GM23338 (cell line): Measurements from ENCODE around the gene FLNA. TPM values are rescaled to one million over a fixed set of nuclear protein-coding genes. Genes with fewer than 3 reads are reported as not detected.

ENCODE experiments used
- ATAC-seq: fragments of 200-7000 bp; cut with Tn5 transposase; 3 replicates; pipeline ENCODE4 v1.9.1; 2020
- DNase-seq: peaks from one replicate; pipeline ENCODE4 v3.0.0-alpha.2; 2015; ENCODE audit warnings: low spot score
- H2AFZ ChIP-seq: fragments of 200-600 bp; sonication (generic); 2 replicates; pipeline ENCODE4 v1.8.0; 2016; ENCODE audit warnings: antibody characterized with exemption, mild to moderate bottlenecking, moderate library complexity
- H3F3A ChIP-seq: fragments of 200-600 bp; sonication (generic); replicated peaks from 2 replicates; pipeline ENCODE4 v1.8.0; 2017; ENCODE audit warnings: antibody characterized with exemption, mixed run types, low read depth
- H3K27ac ChIP-seq: fragments of 200-600 bp; sonication (generic); 2 replicates; pipeline ENCODE4 v1.6.1; 2016; ENCODE audit warnings: low read depth
- H3K27me3 ChIP-seq: fragments of 200-600 bp; sonication (generic); 2 replicates; pipeline ENCODE4 v1.8.0; 2016; ENCODE audit warnings: mild to moderate bottlenecking, mixed run types, moderate library complexity; ENCODE audit not compliant: insufficient read depth
- H3K36me3 ChIP-seq: fragments of 200-600 bp; sonication (generic); 2 replicates; pipeline ENCODE4 v1.8.0; 2016; ENCODE audit warnings: mild to moderate bottlenecking; ENCODE audit not compliant: insufficient read depth
- H3K4me1 ChIP-seq: fragments of 200-600 bp; sonication (generic); 2 replicates; pipeline ENCODE4 v1.8.0; 2016; ENCODE audit warnings: mild to moderate bottlenecking, moderate library complexity; ENCODE audit not compliant: insufficient read depth
- H3K4me2 ChIP-seq: fragments of 200-600 bp; sonication (generic); 2 replicates; pipeline ENCODE4 v1.7.1; 2017; ENCODE audit warnings: mixed run types
- H3K4me3 ChIP-seq: fragments of 200-600 bp; sonication (generic); 2 replicates; pipeline ENCODE4 v1.6.1; 2016; ENCODE audit warnings: mixed run types
- H3K79me2 ChIP-seq: fragments of 200-600 bp; sonication (generic); replicated peaks from 2 replicates; pipeline ENCODE4 v1.8.0; 2017; ENCODE audit warnings: mild to moderate bottlenecking; ENCODE audit not compliant: insufficient read depth
- H3K9me2 ChIP-seq: fragments of 200-600 bp; sonication (generic); 2 replicates; pipeline ENCODE4 v1.8.0; 2017; ENCODE audit not compliant: insufficient read depth
- H4K20me1 ChIP-seq: fragments of 200-600 bp; sonication (generic); replicated peaks from 2 replicates; pipeline ENCODE4 v1.8.0; 2017; ENCODE audit warnings: mild to moderate bottlenecking; ENCODE audit not compliant: insufficient read depth
- H3K27ac Mint-ChIP-seq: 2 replicates; pipeline ENCODE4 v1.8.0; 2020; ENCODE audit warnings: inconsistent platforms, mild to moderate bottlenecking, moderate library complexity, mixed read lengths
- H3K27me3 Mint-ChIP-seq: 3 replicates; pipeline ENCODE4 v1.8.0; 2022; ENCODE audit warnings: low read depth, mild to moderate bottlenecking, moderate library complexity, mixed read lengths, inconsistent platforms; ENCODE audit not compliant: insufficient read depth, poor library complexity
- H3K36me3 Mint-ChIP-seq: 3 replicates; pipeline ENCODE4 v1.8.0; 2021; ENCODE audit warnings: low read depth, mild to moderate bottlenecking, inconsistent platforms, moderate library complexity, mixed read lengths
- H3K4me1 Mint-ChIP-seq: 3 replicates; pipeline ENCODE4 v1.8.0; 2020; ENCODE audit warnings: mild to moderate bottlenecking, inconsistent platforms, mixed read lengths
- H3K4me3 Mint-ChIP-seq: 3 replicates; pipeline ENCODE4 v1.8.0; 2021; ENCODE audit warnings: moderate library complexity, mild to moderate bottlenecking, inconsistent platforms, mixed read lengths
- H3K9me3 Mint-ChIP-seq: 3 replicates; pipeline ENCODE4 v1.8.0; 2020; ENCODE audit warnings: moderate library complexity, mild to moderate bottlenecking, inconsistent platforms, mixed read lengths
- CREB1 ChIP-seq: fragments of 250-450 bp; sonication (Bioruptor Pico); IDR thresholded peaks from 2 replicates; pipeline ENCODE4 v1.5.0; 2020; ENCODE audit warnings: low read depth, mild to moderate bottlenecking, moderate library complexity
- EZH2 ChIP-seq: fragments of 200-600 bp; sonication (generic); IDR thresholded peaks from one replicate; pipeline ENCODE4 v1.8.0; 2017; ENCODE audit warnings: antibody characterized with exemption, mild to moderate bottlenecking, low read depth; ENCODE audit not compliant: unreplicated experiment
- EZH2phosphoT487 ChIP-seq: fragments of 200-600 bp; sonication (generic); IDR thresholded peaks from one replicate; pipeline ENCODE4 v1.8.1; 2018; ENCODE audit warnings: antibody characterized with exemption; ENCODE audit not compliant: unreplicated experiment
- JUNB ChIP-seq: IDR thresholded peaks from one replicate; pipeline ENCODE4 v1.6.1; 2016; ENCODE audit warnings: antibody characterized with exemption; ENCODE audit not compliant: unreplicated experiment
- NANOG ChIP-seq: IDR thresholded peaks from 2 replicates; pipeline ENCODE4 v1.6.1; 2016; ENCODE audit warnings: antibody characterized with exemption, borderline replicate concordance
- POLR2AphosphoS5 ChIP-seq: IDR thresholded peaks from 2 replicates; pipeline ENCODE4 v1.6.1; 2016; ENCODE audit warnings: antibody characterized with exemption, low read depth
- STAT1 ChIP-seq: IDR thresholded peaks from one replicate; pipeline ENCODE4 v1.6.1; 2016; ENCODE audit warnings: antibody characterized with exemption; ENCODE audit not compliant: unreplicated experiment
- ZNF114 ChIP-seq: fragments of 250-450 bp; sonication (Bioruptor Pico); IDR thresholded peaks from 2 replicates; pipeline ENCODE4 v1.5.0; 2020; ENCODE audit warnings: mild to moderate bottlenecking, moderate library complexity
- ZNF331 ChIP-seq: fragments of 250-450 bp; sonication (Bioruptor Pico); IDR thresholded peaks from 2 replicates; pipeline ENCODE4 v1.5.0; 2020; ENCODE audit warnings: low read depth, mild to moderate bottlenecking, moderate library complexity
- polyA plus RNA-seq: library from polyadenylated mRNA; unstranded; fragments of >200 nt; fragmentation: Nextera tagmentation; extraction: Ambion mirVana; gene quantifications from 2 replicates; pipeline ENCODE4 v1.2.1, GENCODE V29; 2016
- total RNA-seq: library from RNA; depleted of rRNA; stranded (reverse); fragments of >200 nt; shearing (Covaris generic); gene quantifications from 2 replicates; pipeline ENCODE4 v1.2.3, GENCODE V29; 2014
- TF ChIP-seq, protein P1 (sequence below): IDR thresholded peaks from 2 replicates; pipeline ENCODE4 v1.6.1; 2016; ENCODE audit warnings: antibody characterized with exemption
- TF ChIP-seq, protein P2 (sequence below), 2 experiments: fragments of 200-600 bp in 1 of 2; sonication (generic) in 1 of 2; conservative IDR thresholded peaks; 2 replicates each; pipeline versions ENCODE4 v1.5.1 to v1.6.1; 2016 to 2017; ENCODE audit warnings: antibody characterized with exemption in 2 of 2, low read depth in 2 of 2, mild to moderate bottlenecking in 2 of 2, moderate library complexity in 1 of 2
- TF ChIP-seq, protein P3 (sequence below): IDR thresholded peaks from one replicate; pipeline ENCODE4 v1.6.1; 2018; ENCODE audit warnings: antibody characterized with exemption; ENCODE audit not compliant: unreplicated experiment

The FLNA gene
- total and polyA plus RNA-seq, 2 experiments from 2014 or later = 579 to 1,445 TPM

DNA sequence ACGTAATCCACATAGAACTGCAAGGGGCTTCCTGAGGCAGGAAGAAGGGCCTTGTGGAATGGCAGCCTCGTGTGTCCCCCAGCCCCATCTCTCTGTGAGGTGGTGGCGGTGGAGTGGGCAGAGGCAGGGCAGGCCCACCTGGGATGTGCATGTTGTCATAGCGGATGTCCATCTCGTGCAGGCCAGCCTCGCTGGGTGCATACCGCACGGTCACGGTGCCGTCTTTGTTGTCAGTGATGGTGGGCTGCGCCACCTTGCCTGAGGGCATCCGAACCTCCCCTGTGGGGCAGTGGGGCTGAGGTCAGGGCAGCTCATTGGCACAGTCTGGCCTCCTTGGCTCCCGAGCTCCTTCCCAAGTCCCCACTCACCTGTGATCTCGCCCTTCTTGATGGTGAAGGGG lies 20.4 kb downstream of the FLNA start:
- peaks cover 17% of the 10 kb centered on the region for H3K36me3 ChIP-seq
- no peak overlapping the region for H3K4me3 ChIP-seq
- no peak overlapping the region for H2AFZ ChIP-seq
- H3K27ac Mint-ChIP-seq = no peak overlapping the region
- H3F3A ChIP-seq = peaks cover 6% of the 10 kb centered on the region
- no peaks in the 10 kb centered on the region for H3K27me3 ChIP-seq
- no peak overlapping the region for H3K4me2 ChIP-seq
- H3K79me2 ChIP-seq = no peaks in the 10 kb centered on the region
- no peaks in the 10 kb centered on the region for H4K20me1 ChIP-seq
- no peaks in the 10 kb centered on the region for H3K9me2 ChIP-seq
- H3K4me3 Mint-ChIP-seq = no peak overlapping the region
- no peaks in the 10 kb centered on the region for H3K4me1 ChIP-seq
- H3K4me1 Mint-ChIP-seq = no peaks in the 10 kb centered on the region; the same call in 2 of the 3 replicates
- TF ChIP-seq ZNF114 (no peak), EZH2 (no peak), ZNF331 (no peak), NANOG (no peak), STAT1 (no peak), JUNB (no peak), EZH2phosphoT487 (no peak), POLR2AphosphoS5 (no peak), CREB1 (CRISPR knock-in tag) (no peak)
- TF ChIP-seq, protein P1, sequence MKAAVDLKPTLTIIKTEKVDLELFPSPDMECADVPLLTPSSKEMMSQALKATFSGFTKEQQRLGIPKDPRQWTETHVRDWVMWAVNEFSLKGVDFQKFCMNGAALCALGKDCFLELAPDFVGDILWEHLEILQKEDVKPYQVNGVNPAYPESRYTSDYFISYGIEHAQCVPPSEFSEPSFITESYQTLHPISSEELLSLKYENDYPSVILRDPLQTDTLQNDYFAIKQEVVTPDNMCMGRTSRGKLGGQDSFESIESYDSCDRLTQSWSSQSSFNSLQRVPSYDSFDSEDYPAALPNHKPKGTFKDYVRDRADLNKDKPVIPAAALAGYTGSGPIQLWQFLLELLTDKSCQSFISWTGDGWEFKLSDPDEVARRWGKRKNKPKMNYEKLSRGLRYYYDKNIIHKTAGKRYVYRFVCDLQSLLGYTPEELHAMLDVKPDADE = no peak
- TF ChIP-seq, protein P2, sequence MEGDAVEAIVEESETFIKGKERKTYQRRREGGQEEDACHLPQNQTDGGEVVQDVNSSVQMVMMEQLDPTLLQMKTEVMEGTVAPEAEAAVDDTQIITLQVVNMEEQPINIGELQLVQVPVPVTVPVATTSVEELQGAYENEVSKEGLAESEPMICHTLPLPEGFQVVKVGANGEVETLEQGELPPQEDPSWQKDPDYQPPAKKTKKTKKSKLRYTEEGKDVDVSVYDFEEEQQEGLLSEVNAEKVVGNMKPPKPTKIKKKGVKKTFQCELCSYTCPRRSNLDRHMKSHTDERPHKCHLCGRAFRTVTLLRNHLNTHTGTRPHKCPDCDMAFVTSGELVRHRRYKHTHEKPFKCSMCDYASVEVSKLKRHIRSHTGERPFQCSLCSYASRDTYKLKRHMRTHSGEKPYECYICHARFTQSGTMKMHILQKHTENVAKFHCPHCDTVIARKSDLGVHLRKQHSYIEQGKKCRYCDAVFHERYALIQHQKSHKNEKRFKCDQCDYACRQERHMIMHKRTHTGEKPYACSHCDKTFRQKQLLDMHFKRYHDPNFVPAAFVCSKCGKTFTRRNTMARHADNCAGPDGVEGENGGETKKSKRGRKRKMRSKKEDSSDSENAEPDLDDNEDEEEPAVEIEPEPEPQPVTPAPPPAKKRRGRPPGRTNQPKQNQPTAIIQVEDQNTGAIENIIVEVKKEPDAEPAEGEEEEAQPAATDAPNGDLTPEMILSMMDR (conservative IDR thresholded peaks at IDR 0.05; ENCODE audit: low read depth in 2 of 2) = no peak
- TF ChIP-seq, protein P3, sequence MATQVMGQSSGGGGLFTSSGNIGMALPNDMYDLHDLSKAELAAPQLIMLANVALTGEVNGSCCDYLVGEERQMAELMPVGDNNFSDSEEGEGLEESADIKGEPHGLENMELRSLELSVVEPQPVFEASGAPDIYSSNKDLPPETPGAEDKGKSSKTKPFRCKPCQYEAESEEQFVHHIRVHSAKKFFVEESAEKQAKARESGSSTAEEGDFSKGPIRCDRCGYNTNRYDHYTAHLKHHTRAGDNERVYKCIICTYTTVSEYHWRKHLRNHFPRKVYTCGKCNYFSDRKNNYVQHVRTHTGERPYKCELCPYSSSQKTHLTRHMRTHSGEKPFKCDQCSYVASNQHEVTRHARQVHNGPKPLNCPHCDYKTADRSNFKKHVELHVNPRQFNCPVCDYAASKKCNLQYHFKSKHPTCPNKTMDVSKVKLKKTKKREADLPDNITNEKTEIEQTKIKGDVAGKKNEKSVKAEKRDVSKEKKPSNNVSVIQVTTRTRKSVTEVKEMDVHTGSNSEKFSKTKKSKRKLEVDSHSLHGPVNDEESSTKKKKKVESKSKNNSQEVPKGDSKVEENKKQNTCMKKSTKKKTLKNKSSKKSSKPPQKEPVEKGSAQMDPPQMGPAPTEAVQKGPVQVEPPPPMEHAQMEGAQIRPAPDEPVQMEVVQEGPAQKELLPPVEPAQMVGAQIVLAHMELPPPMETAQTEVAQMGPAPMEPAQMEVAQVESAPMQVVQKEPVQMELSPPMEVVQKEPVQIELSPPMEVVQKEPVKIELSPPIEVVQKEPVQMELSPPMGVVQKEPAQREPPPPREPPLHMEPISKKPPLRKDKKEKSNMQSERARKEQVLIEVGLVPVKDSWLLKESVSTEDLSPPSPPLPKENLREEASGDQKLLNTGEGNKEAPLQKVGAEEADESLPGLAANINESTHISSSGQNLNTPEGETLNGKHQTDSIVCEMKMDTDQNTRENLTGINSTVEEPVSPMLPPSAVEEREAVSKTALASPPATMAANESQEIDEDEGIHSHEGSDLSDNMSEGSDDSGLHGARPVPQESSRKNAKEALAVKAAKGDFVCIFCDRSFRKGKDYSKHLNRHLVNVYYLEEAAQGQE = no peak
- DNase-seq (no peak), ATAC-seq (no peak)
- peaks cover 3% of the 10 kb centered on the region for H3K27me3 Mint-ChIP-seq
- H3K9me3 Mint-ChIP-seq = no peaks in the 10 kb centered on the region; the same call in 2 of the 3 replicates
- peaks cover 77% of the 10 kb centered on the region for H3K36me3 Mint-ChIP-seq
- no peak overlapping the region for H3K27ac ChIP-seq
